H9 (cell line): Measurements from ENCODE around the gene KIF26B. TPM values are rescaled to one million over a fixed set of nuclear protein-coding genes. Genes with fewer than 3 reads are reported as not detected.
A peak's percentile ranks its signal among the peaks of the same experiment; 100 is the strongest.

Source experiments
- DNase-seq: peaks from one replicate; pipeline ENCODE4 v3.0.0-alpha.2; 2017
- H2AFZ ChIP-seq: one replicate; pipeline ENCODE4 v1.6.1; 2013; ENCODE audit warnings: mild to moderate bottlenecking, low read length, control low read depth, moderate library complexity
- H2AK5ac ChIP-seq: 2 replicates; pipeline ENCODE4 v1.6.1; 2013; ENCODE audit warnings: low read length, control low read depth, mixed read lengths; ENCODE audit not compliant: insufficient read length
- H2BK120ac ChIP-seq: one replicate; pipeline ENCODE4 v1.6.1; 2013; ENCODE audit warnings: low read depth, mild to moderate bottlenecking, low read length, control low read depth, inconsistent platforms; ENCODE audit not compliant: poor library complexity, severe bottlenecking
- H2BK12ac ChIP-seq: 2 replicates; pipeline ENCODE4 v1.6.1; 2013; ENCODE audit warnings: low read length, control low read depth, mixed read lengths, low read depth; ENCODE audit not compliant: insufficient read length
- H2BK15ac ChIP-seq: 2 replicates; pipeline ENCODE4 v1.6.1; 2013; ENCODE audit warnings: low read depth, low read length, control low read depth
- H2BK20ac ChIP-seq: one replicate; pipeline ENCODE4 v1.6.1; 2013; ENCODE audit warnings: low read depth, mild to moderate bottlenecking, low read length, control low read depth, inconsistent platforms; ENCODE audit not compliant: poor library complexity, severe bottlenecking
- H2BK5ac ChIP-seq: 2 replicates; pipeline ENCODE4 v1.6.1; 2013; ENCODE audit warnings: low read length, control low read depth, mixed read lengths; ENCODE audit not compliant: insufficient read length
- H3K14ac ChIP-seq: 2 replicates; pipeline ENCODE4 v1.6.1; 2013; ENCODE audit warnings: low read length, control low read depth; ENCODE audit not compliant: insufficient read depth
- H3K18ac ChIP-seq: 2 replicates; pipeline ENCODE4 v1.6.1; 2013; ENCODE audit warnings: low read depth, mild to moderate bottlenecking, mixed read lengths, low read length, control low read depth; ENCODE audit not compliant: insufficient read length
- H3K23ac ChIP-seq: 2 replicates; pipeline ENCODE4 v1.6.1; 2013; ENCODE audit warnings: low read length, control low read depth, mixed read lengths, low read depth; ENCODE audit not compliant: insufficient read length
- H3K23me2 ChIP-seq: 2 replicates; pipeline ENCODE4 v1.6.1; 2013; ENCODE audit warnings: low read depth, mild to moderate bottlenecking, mixed read lengths, low read length, control low read depth; ENCODE audit not compliant: insufficient read length, poor library complexity, severe bottlenecking
- H3K27ac ChIP-seq: 2 replicates; pipeline ENCODE4 v1.5.1; 2013; ENCODE audit warnings: low read length, control low read depth, mixed read lengths, low read depth; ENCODE audit not compliant: insufficient read length
- H3K27me3 ChIP-seq: 2 replicates; pipeline ENCODE4 v1.6.1; 2013; ENCODE audit warnings: low read length, control low read depth, inconsistent platforms; ENCODE audit not compliant: insufficient read depth
- H3K4ac ChIP-seq: 2 replicates; pipeline ENCODE4 v1.6.1; 2013; ENCODE audit warnings: low read depth, mild to moderate bottlenecking, control low read depth, inconsistent platforms, low read length, moderate library complexity
- H3K4me1 ChIP-seq: 2 replicates; pipeline ENCODE4 v1.6.1; 2013; ENCODE audit warnings: low read length, control low read depth, inconsistent platforms; ENCODE audit not compliant: insufficient read depth
- H3K4me2 ChIP-seq: 2 replicates; pipeline ENCODE4 v1.6.1; 2013; ENCODE audit warnings: low read length, control low read depth, mixed read lengths; ENCODE audit not compliant: insufficient read length, insufficient read depth
- H3K56ac ChIP-seq: 2 replicates; pipeline ENCODE4 v1.6.1; 2013; ENCODE audit warnings: low read depth, mild to moderate bottlenecking, mixed read lengths, low read length, control low read depth; ENCODE audit not compliant: insufficient read length
- H3K79me1 ChIP-seq: 2 replicates; pipeline ENCODE4 v1.6.1; 2013; ENCODE audit warnings: low read depth, mild to moderate bottlenecking, moderate library complexity, low read length, control low read depth, inconsistent platforms; ENCODE audit not compliant: insufficient read depth, poor library complexity, severe bottlenecking
- H3K79me2 ChIP-seq: 2 replicates; pipeline ENCODE4 v1.6.1; 2013; ENCODE audit warnings: low read length, control low read depth, inconsistent platforms; ENCODE audit not compliant: insufficient read depth
- H3K9ac ChIP-seq: 2 replicates; pipeline ENCODE4 v1.6.1; 2013; ENCODE audit warnings: low read length, control low read depth, mixed read lengths; ENCODE audit not compliant: insufficient read length; ENCODE audit errors: extremely low read depth
- H3K9me3 ChIP-seq: one replicate; pipeline ENCODE4 v1.6.1; 2013; ENCODE audit warnings: low read depth, low read length, inconsistent platforms; ENCODE audit not compliant: control insufficient read depth
- H3T11ph ChIP-seq: one replicate; pipeline ENCODE4 v1.6.1; 2013; ENCODE audit warnings: mild to moderate bottlenecking, low read length, control low read depth, inconsistent platforms
- H4K20me1 ChIP-seq: one replicate; pipeline ENCODE4 v1.6.1; 2013; ENCODE audit not compliant: control insufficient read depth, insufficient read length, insufficient read depth
- H4K5ac ChIP-seq: 2 replicates; pipeline ENCODE4 v1.6.1; 2013; ENCODE audit warnings: low read depth, mild to moderate bottlenecking, mixed read lengths, low read length, control low read depth; ENCODE audit not compliant: insufficient read length
- H4K8ac ChIP-seq: replicated peaks from 2 replicates; pipeline ENCODE4 v1.6.1; 2013; ENCODE audit warnings: low read length, control low read depth, mixed read lengths, low read depth; ENCODE audit not compliant: insufficient read length
- H4K91ac ChIP-seq: 2 replicates; pipeline ENCODE4 v1.6.1; 2013; ENCODE audit warnings: low read depth, mild to moderate bottlenecking, moderate library complexity, mixed read lengths, low read length, control low read depth; ENCODE audit not compliant: insufficient read length
- H3K27ac Mint-ChIP-seq, 3 experiments: 2 replicates in 2 of 3; 3 replicates in 1 of 3; pipeline ENCODE4 v1.8.0; 2020 to 2021; ENCODE audit warnings: mixed read lengths in 3 of 3, mild to moderate bottlenecking in 1 of 3, moderate library complexity in 1 of 3
- H3K27me3 Mint-ChIP-seq: 2 replicates; pipeline ENCODE4 v1.8.0; 2021; ENCODE audit warnings: low read depth, mild to moderate bottlenecking, moderate library complexity, mixed read lengths
- H3K36me3 Mint-ChIP-seq, 3 experiments: 2 replicates in 2 of 3; 3 replicates in 1 of 3; pipeline ENCODE4 v1.8.0; 2020 to 2021; ENCODE audit warnings: low read depth in 3 of 3, mixed read lengths in 3 of 3; ENCODE audit not compliant: insufficient read depth in 1 of 3
- H3K4me1 Mint-ChIP-seq, 2 experiments: 2 replicates each; pipeline ENCODE4 v1.8.0; 2020; ENCODE audit warnings: mixed read lengths in 2 of 2
- H3K4me3 Mint-ChIP-seq, 2 experiments: 2 replicates in 1 of 2; 3 replicates in 1 of 2; pipeline ENCODE4 v1.8.0; 2020 to 2021; ENCODE audit warnings: mild to moderate bottlenecking in 2 of 2, mixed read lengths in 2 of 2, moderate library complexity in 1 of 2
- H3K9me3 Mint-ChIP-seq, 2 experiments: 2 replicates in 1 of 2; 3 replicates in 1 of 2; pipeline ENCODE4 v1.8.0; 2020; ENCODE audit warnings: mild to moderate bottlenecking in 2 of 2, mixed read lengths in 2 of 2, moderate library complexity in 1 of 2
- WGBS: extraction: QIAGEN DNeasy Blood & Tissue Kit; methylation state at CpG from one replicate; pipeline ENCODE4 v1.1.7; 2013; ENCODE audit warnings: missing lambda C conversion rate, low lambda C conversion rate, mixed read lengths; ENCODE audit not compliant: insufficient read length; ENCODE audit errors: extremely low coverage; 5-methylcytosine and 5-hydroxymethylcytosine counted together
- total RNA-seq: library from RNA; stranded (reverse); gene quantifications from 2 replicates; pipeline ENCODE4 v1.2.1, GENCODE V29; 2021
- TF ChIP-seq, protein P1 (sequence below): fragments of 200-600 bp; sonication (generic); conservative IDR thresholded peaks from 3 replicates; pipeline ENCODE4 v1.8.0; 2021; ENCODE audit warnings: antibody characterized with exemption, mild to moderate bottlenecking

Gene KIF26B
- total RNA-seq, 1 experiment from 2014 or later = 0.13 TPM

DNA sequence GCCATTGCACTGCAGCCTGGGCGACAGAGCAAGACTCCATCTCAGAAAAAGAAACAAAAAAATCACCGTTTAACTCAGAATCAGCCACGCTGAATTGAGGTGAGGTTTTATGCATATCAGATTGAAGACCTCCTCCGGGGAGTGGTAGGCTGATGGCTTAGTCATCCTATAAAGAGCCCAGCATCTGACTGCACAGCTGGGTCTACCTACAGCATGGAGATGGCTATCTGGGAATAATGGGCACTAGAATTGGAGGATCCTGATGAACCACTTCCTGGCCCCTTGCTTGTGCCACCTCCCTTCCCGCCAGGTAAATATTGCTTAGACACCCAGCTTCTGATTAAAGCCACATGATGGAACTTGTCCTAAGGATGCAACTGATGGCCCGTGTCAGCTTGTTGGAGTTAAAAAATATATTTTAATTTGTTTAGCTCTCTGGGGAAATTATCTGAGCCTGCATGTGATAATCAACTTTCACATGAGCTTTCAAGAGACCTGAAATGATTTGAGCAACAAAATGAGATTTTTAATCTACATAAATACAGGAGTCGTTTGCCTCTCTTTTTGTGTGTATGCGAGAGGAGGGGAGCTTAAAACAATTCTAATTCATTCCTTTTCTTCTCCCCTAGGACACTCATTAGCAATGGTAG, 157.2 kb downstream of the KIF26B start:
- Histone ChIP-seq H3K27ac (no peak overlapping the region), H4K8ac (no peak overlapping the region), H3K79me1 (no peaks in the 10 kb centered on the region), H3K79me2 (no peaks in the 10 kb centered on the region), H4K91ac (no peak overlapping the region), H3K9ac (no peak overlapping the region), H3K56ac (no peak overlapping the region), H3K9me3 (no peaks in the 10 kb centered on the region), H2BK15ac (no peak overlapping the region), H3K4ac (no peak overlapping the region), H2BK120ac (no peak overlapping the region), H3K27me3 (no peaks in the 10 kb centered on the region), H3K14ac (no peak overlapping the region), H3K23ac (no peak overlapping the region), H2BK5ac (no peak overlapping the region), H2BK12ac (no peak overlapping the region), H2BK20ac (no peak overlapping the region), H2AFZ (no peak overlapping the region), H3T11ph (no peak overlapping the region), H4K5ac (no peak overlapping the region), H2AK5ac (no peak overlapping the region), H3K4me1 (peaks cover 9% of the 10 kb centered on the region), H4K20me1 (no peaks in the 10 kb centered on the region), H3K18ac (no peak overlapping the region), H3K4me2 (no peak overlapping the region), H3K23me2 (no peaks in the 10 kb centered on the region)
- peak overlapping the region in 1 of 3 experiments; percentile 63; a peak in 2 of 7 replicates for H3K27ac Mint-ChIP-seq
- H3K4me3 Mint-ChIP-seq = no peak overlapping the region
- H3K4me1 Mint-ChIP-seq = peaks cover 34 to 37% of the 10 kb centered on the region in 2 experiments
- no peaks in the 10 kb centered on the region; a peak in 1 of 7 replicates for H3K36me3 Mint-ChIP-seq
- DNase-seq = no peak
- H3K27me3 Mint-ChIP-seq = peaks cover 4% of the 10 kb centered on the region; the same call in 1 of the 2 replicates
- WGBS = no CpG with 5 or more reads among the region's 8 CpGs
- TF ChIP-seq, protein P1, sequence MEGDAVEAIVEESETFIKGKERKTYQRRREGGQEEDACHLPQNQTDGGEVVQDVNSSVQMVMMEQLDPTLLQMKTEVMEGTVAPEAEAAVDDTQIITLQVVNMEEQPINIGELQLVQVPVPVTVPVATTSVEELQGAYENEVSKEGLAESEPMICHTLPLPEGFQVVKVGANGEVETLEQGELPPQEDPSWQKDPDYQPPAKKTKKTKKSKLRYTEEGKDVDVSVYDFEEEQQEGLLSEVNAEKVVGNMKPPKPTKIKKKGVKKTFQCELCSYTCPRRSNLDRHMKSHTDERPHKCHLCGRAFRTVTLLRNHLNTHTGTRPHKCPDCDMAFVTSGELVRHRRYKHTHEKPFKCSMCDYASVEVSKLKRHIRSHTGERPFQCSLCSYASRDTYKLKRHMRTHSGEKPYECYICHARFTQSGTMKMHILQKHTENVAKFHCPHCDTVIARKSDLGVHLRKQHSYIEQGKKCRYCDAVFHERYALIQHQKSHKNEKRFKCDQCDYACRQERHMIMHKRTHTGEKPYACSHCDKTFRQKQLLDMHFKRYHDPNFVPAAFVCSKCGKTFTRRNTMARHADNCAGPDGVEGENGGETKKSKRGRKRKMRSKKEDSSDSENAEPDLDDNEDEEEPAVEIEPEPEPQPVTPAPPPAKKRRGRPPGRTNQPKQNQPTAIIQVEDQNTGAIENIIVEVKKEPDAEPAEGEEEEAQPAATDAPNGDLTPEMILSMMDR = no peak
- H3K9me3 Mint-ChIP-seq = peaks cover 0 to 4% of the 10 kb centered on the region in 2 experiments; a peak in 1 of 5 replicates
